Non-pigmented ciliary epithelial cell (primary cell): ENCODE results near the gene SLC25A42.
"Not testable (repeated sequence)": the region's sequence is repeated elsewhere in the genome, so short reads cannot be mapped to it uniquely, and the experiment has no call there.

Source experiments
- DNase-seq: peaks from one replicate; pipeline ENCODE4 v3.0.0-alpha.2; 2010; ENCODE audit warnings: low read depth

Gene SLC25A42

DNA sequence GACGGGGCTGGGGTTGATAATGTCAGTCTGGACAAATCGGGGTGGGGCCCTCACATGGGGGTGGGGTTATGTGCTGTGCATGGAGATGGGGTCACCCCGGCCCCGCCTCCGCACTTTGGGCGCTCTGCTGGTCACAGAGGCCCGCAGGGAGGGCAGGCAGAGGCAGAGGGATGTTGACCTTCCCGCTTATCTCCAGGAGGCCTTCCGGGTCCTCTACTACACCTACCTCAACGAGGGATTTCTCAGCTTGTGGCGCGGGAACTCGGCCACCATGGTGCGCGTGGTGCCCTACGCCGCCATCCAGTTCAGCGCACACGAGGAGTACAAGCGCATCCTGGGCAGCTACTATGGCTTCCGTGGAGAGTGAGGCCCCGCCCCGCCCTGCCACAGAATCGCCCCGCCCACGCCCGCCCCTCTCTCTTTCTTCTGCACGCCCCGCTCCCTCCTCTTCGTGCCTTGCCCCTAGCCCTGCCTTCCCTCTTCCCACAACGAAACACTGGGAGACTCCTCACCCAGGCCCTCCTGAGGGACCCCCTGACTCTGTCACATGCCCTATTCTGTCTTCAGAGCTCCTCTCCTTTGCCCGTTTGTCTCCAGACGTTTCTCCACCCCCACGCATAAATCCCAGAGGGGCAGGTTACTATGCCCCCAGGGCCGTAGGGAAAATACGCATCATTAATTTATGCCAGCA lies 41.7 kb downstream of the SLC25A42 start:
- no peak for DNase-seq

GRCh38 chr19:19106056-19106551 lies 42.3 kb downstream of the SLC25A42 start:
- no peak for DNase-seq

DNA sequence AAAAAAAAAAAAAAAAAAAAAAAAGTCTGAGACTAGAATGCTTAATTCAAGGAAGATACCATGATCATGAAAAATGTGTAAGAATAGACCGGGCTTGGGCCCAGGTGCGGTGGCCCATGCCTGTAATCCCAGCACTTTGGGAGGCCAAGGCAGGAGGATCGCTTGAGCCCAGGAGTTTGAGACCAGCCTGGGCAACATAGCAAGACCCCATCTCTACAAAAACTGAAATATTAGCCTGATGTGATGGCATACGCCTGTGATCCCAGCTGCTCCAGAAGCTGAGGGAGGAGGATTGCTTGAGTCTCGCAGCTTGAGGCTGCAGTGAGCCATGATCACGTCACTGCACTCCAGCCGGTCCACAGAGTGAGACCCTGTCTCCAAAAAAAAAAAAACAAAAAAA lies 43.1 kb downstream of the SLC25A42 start:
- not testable (repeated sequence) for DNase-seq

DNA sequence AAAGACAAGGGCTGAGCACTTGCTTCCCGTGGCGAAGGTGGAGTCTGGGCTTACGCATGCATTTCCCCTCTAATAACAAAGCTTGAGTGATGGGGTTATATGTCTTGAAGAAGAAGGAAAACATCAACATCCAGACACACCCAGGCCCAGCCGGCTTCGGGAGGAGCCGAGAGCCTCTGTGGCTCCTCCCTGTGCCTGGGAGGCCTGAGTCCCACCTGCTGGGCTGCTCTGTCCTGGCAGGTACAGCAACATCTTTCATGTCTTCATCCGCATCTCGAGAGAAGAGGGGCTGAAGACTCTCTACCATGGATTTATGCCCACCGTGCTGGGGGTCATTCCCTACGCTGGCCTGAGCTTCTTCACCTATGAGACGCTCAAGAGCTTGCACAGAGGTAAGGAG lies 43.9 kb downstream of the SLC25A42 start:
- DNase-seq = no peak

- no peak for DNase-seq
Observed at GRCh38 chr19:19109601-19110000, 45.8 kb downstream of the SLC25A42 start.

DNA sequence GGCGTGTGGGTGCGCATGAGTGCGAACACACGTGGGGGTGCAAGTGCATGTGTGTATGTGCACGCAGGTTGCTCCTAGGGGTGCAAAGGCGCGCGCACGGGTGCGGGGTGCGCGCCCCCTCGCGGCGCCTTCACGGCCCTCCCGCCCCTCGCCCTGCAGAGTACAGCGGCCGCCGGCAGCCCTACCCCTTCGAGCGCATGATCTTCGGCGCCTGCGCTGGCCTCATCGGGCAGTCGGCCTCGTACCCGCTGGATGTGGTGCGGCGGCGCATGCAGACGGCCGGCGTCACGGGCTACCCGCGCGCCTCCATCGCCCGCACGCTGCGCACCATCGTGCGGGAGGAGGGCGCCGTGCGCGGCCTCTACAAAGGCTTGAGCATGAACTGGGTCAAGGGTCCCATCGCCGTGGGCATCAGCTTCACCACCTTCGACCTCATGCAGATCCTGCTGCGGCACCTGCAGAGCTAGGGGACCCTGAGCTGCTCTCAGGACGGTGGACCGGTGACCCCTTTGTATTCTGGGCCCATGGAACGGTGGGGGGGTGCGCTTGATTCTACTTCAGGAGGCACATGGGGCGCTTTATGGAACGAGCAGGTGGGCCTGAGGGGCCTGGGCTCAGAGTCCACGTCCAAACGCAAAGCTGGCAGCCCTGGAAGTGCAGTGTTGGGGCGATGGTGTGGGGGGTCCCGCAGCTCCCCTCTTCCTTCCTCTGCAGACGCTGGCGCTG lies 46.8 kb downstream of the SLC25A42 start:
- no peak for DNase-seq

GRCh38 chr19:19111136-19111835 lies 47.5 kb downstream of the SLC25A42 start:
- DNase-seq = no peak

DNA sequence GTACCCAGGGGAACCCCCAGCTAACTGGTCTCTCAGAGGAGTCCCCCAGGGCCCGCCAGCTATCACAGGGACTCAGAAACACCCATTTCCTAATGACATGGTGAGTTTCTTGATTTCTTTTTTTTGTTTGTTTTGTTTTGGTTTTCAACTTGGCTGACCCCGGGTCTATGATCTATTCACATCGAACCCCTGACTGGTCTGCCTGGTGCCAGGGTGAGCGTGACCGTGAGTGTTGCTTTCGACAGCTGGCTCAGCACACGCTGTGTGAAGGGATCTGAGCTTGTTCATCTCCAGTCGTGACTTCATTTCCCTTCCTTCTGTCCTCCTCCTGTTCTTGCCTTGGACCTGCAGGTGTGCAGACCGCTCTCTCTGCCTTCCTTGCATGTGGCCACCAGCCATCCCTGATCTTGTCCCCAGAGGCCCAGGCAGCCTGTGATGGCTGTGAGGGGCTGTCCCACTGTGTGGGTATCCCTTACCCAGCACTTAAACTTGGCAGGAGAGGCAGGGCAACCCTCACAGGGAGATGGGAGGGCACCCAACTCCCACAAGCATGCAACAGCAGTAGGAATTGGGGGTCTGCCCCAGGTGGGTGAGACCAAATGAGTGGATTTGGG lies 48.3 kb downstream of the SLC25A42 start:
- no peak for DNase-seq

DNA sequence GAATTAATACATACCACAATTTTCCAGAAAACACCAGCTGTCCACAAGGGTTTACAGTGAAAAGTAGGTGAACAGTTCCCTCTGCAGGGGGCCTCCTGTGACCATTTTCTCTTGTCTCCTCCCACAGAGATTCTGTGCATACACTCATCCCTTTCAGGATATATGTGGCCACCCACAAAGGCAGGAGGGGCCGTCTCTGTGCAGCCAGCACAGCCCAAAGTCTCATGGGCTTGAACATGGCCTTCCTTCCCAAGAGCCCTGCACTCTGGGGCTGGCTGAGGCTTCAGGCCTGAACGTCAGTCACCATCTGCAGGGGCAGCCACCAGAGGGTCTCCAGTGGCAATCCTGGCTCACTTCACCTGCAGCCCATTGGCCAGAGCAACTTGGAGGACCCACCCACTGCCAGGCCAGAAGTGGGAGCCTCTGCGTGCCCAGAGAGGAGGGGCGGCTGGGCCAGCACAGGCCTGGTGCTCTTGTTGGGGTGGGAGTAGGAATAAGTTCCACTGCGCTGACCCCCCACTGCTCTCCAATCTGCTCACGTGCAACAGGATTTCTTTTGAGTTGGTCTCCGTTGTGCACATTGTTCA lies 49.3 kb downstream of the SLC25A42 start:
- DNase-seq = no peak

DNA sequence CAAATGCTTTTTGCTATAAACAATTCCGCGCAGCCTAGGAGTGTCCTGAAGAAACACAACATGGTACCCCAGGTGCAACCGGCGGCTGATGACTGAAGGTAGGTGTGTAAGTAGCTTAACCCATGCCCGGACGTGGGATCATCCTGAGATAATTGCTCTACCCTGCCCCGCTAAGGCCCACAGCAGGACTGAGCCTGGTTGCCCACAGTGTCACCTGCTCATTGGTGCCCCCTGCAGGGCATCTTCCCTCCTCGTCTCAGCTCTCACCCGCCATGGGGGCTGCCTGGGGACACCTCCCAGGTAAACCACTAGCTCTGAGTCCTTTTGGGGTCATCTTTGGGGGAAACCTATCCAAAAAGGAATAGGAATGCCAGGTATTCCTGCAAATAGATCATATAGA lies 52.2 kb downstream of the SLC25A42 start:
- DNase-seq = no peak

DNA sequence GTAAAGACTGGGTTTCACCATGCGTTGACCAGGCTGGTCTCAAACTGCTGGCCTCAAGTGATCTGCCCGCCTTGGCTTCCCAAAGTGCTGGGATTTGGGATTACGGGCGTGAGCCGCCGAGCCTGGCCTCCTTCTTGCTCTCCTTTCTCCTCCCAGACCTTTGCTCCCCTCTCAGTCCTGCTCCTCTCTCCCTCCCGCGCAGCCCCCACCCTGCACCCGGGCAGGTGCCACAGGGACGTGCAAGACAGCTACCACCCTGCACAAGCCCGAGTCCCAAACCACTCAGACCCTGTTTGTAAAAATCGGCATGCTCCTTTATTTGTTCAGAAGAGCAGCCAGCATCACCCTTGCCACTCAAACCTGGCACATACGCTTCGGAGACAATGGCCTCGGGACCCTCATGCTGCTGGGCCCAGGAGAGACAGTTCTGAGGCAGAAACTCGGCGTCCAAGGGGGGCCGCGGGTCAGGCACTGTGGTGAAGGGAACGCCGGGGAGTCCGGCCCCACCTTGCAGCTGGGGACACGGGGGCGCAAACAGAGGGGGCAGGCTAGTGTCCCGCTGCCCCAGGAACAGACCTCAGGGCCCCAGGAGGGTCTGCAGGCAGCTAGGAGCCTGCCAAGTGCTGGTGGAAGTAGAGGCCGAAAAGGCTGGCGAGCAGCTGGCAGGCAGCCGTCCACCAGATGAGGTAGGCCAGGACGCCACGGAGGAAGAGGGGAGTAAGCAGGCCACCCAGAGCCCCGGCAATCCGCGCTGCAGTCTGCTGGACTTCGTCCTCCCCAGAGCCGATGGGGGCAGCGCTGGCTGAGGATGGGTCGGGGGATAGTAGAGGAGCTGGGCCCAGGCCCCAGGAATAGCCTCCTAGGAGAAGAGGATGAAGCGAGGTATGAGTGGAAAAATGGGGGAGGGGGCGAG lies 55.8 kb downstream of the SLC25A42 start:
- DNase-seq = no peak

- DNase-seq = peak; percentile 31
Observed at GRCh38 chr19:19120308-19121231, 56.8 kb downstream of the SLC25A42 start.

DNA sequence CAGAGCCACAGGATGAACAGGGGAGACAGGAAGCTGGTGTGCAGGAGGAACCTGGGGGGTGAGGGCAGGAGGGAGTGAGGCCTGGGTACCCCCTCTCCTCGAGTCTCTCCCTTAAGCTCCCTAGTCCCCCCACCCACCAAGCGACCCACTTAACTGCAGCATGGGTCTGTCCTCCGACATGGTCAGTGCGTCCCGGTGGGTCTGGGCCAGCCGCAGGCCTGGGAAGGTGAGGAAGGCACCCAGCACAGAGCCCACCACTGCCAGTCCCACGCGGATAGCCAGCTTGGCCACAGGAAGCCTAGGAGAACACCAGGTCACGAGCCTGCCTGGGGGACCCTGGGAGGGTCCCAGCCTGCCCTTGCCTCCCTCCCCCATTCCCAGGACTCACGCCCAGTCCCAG lies 57.6 kb downstream of the SLC25A42 start:
- DNase-seq = no peak

GRCh38 chr19:19122902-19123301 lies 59.1 kb downstream of the SLC25A42 start:
- DNase-seq = no peak

DNA sequence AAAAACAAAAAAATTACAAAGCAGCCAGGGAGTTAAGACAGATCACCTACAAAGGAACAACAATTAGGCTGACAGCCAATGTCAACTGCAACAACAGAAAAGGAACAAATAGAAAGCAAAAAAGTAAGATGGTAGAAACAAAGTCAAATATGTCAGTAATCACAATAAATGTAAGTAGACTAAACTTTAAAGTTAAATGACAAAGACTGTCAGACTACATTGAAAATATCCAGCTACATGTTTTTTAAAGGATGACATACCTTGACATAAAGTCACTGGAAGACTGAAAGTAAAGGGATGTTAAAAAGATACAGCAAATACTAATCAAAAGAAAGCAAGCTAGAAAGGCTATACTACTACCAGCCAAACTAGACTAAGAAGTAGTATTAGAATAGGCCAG lies 59.6 kb downstream of the SLC25A42 start:
- no peak for DNase-seq

- no peak for DNase-seq
Observed at GRCh38 chr19:19126102-19126501, 62.3 kb downstream of the SLC25A42 start.

DNA sequence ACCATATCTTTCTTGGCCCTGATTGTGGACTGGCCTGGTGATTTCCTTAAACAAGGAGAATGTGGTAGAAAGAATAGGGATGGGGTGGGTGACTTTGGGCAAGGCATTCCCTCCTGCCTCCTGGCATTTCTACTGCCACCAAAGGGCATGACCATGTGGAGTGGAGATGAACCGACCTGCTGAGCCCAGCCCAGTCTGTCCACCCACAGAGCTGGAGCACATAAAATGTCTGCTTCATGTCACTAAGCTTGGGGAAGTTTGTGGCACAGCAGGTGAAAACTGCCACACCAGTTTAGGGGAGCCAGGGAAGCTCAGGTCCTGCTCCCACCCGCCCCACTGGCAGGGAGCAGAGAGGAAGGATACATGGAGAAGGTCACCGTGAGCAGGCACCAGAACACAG lies 68.2 kb downstream of the SLC25A42 start:
- no peak for DNase-seq

DNA sequence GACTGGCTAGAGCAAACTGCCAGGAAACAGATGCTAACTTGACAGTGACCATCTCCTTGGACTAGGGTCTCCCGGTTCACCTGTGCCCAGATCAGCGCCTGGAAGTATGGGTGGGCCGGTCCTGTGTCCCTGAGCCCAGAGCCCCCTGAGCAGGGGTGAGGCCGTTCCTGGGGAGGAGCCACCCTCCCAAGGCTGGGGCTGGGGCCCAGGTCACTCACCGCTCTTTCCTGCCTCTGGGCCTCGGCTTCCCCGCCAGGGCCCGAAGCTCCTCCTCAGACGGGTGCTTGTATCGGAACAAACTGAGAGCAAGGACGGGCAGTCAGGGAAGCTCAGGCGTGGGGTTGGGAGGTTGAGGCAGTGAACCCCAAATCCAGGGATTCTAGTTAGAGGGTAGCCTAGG lies 69.1 kb downstream of the SLC25A42 start:
- no peak for DNase-seq

- no peak for DNase-seq
Observed at GRCh38 chr19:19133985-19134384, 70.2 kb downstream of the SLC25A42 start.

- DNase-seq = no peak
Observed at GRCh38 chr19:19134687-19135158, 70.9 kb downstream of the SLC25A42 start.
